Psoas muscle (tissue), 8 donors: ENCODE data around the gene MAB21L3. TPM values are rescaled to one million over a fixed set of nuclear protein-coding genes. Genes with fewer than 3 reads are reported as not detected.

Experiments
- ATAC-seq, 4 donors: fragments of 200-7000 bp; cut with Tn5 transposase; one replicate each; pipeline ENCODE4 v1.9.1; 2020; ENCODE audit warnings: moderate library complexity in 3 of 4, mild to moderate bottlenecking in 2 of 4
- DNase-seq, 2 donors: peaks; one replicate each; pipeline ENCODE4 v3.0.0-alpha.2; 2020
- H3K27ac ChIP-seq: fragments of 200-600 bp; one replicate; pipeline ENCODE4 v1.8.0; 2022
- H3K27me3 ChIP-seq, 3 donors: fragments of 200-600 bp in 1 of 3; one replicate each; pipeline versions ENCODE4 v1.6.1 to v1.8.0; 2013 to 2022; ENCODE audit warnings: low read length in 2 of 3, mild to moderate bottlenecking in 2 of 3, moderate library complexity in 1 of 3; ENCODE audit not compliant: insufficient read depth in 3 of 3
- H3K36me3 ChIP-seq, 2 donors: fragments of 200-600 bp in 1 of 2; one replicate each; pipeline versions ENCODE4 v1.6.1 to v1.8.0; 2013 to 2022; ENCODE audit warnings: low read depth in 1 of 2, mild to moderate bottlenecking in 1 of 2, moderate library complexity in 1 of 2; ENCODE audit not compliant: insufficient read depth in 1 of 2
- H3K4me1 ChIP-seq: fragments of 200-600 bp; one replicate; pipeline ENCODE4 v1.8.0; 2022
- H3K4me3 ChIP-seq: fragments of 200-600 bp; one replicate; pipeline ENCODE4 v1.8.0; 2022; ENCODE audit warnings: mild to moderate bottlenecking
- H3K9me3 ChIP-seq: fragments of 200-600 bp; one replicate; pipeline ENCODE4 v1.8.0; 2022
- CTCF ChIP-seq: fragments of 200-600 bp; IDR thresholded peaks from one replicate; pipeline ENCODE4 v1.8.0; 2022; ENCODE audit warnings: antibody characterized with exemption
- WGBS, 3 donors: extraction: QIAGEN DNeasy Blood & Tissue Kit; methylation state at CpG; one replicate each; pipeline versions ENCODE4 v1.1.6 to v1.1.7; 2013; 5-methylcytosine and 5-hydroxymethylcytosine counted together
- intact Hi-C, 2 donors: fragments of 100-400 bp; cut with DNase I; formaldehyde crosslinking; loops; one replicate each; pipeline versions ENCODE4 v1.11.0 to v1.14.2; 2022
- polyA plus RNA-seq, 3 donors: library from polyadenylated mRNA; stranded (reverse); fragments of 200-250 nt; gene quantifications; one replicate each; pipeline ENCODE4 v1.2.3, GENCODE V29; 2013
- total RNA-seq, 4 donors: library from RNA; stranded (reverse); fragmentation: NEBNext Ultra II Directional in 2 of 4; extraction: Animal tissue kit (Norgen Biotek cat#: 25700) in 2 of 4; gene quantifications; one replicate each; pipeline versions ENCODE4 v1.2.1 to v1.2.4, GENCODE V29; 2021 to 2023
- donor health status: healthy with polysubstance abuse.
- donor health status: DM: no; HTN: no; CAD: no; lungs with moderate emphysema.
- donor health status: Bipolar disorder and iron deficiency.
- donor health status: healthy.
- donor health status: DM: yes; HTN: yes; CAD: no.
- donor health status: DM: no; HTN: no; CAD: no.
- donor health status: DM: no; HTN: no; CAD: no.
- donor health status: DM: yes; HTN: yes; CAD: no.

The MAB21L3 gene
- total and polyA plus RNA-seq, 7 donors, result 0.04 TPM; not detected in 6

- 74 to 81% (median 78%) methylated on average over 2 of the region's 2 CpGs for WGBS, 3 donors
- H3K9me3 ChIP-seq, result no peaks in the 10 kb centered on the region
- intact Hi-C loops, result no loop called here
- no peak overlapping the region for H3K4me3 ChIP-seq
- H3K4me1 ChIP-seq, result no peaks in the 10 kb centered on the region
- DNase-seq (no peak), ATAC-seq (no peak)
- no peak for TF ChIP-seq CTCF
- H3K27me3 ChIP-seq, result no peaks in the 10 kb centered on the region
- H3K27ac ChIP-seq, result no peak overlapping the region
- no peaks in the 10 kb centered on the region for H3K36me3 ChIP-seq
These were observed 50.2 kb downstream of the MAB21L3 start for GRCh38 chr1:116161390-116161789.

DNA sequence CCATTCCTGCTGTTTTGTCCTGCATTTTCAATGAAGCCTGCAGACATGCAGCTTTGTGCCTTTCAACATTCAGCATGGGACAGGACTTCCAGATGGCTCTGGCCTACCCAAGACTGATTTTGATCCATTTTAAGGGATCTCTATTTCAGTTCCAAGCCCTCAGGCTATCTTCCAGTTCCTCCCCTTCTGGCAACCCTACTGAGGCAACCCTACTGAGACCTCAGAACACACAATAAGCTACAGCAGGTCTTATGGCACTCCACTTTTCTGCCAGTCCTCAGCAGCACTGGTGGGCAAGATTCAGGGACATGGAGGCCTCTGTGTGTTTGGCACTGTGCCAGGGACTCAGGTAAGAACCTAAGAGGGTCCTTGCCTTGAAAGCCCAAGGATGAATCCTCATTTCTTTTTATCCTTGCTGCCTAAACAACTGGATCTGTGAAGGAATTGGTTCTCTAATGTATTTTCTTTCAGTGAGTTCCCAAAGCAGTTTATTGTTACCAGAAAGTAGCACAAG is 50.7 kb downstream of the MAB21L3 start:
- TF ChIP-seq CTCF, result no peak
- H3K27me3 ChIP-seq, result no peaks in the 10 kb centered on the region
- H3K27ac ChIP-seq, result no peak overlapping the region
- DNase-seq (no peak), ATAC-seq (no peak)
- no peaks in the 10 kb centered on the region for H3K36me3 ChIP-seq
- H3K4me3 ChIP-seq, result no peak overlapping the region
- no peaks in the 10 kb centered on the region for H3K9me3 ChIP-seq
- intact Hi-C loops, result no loop called here
- no peaks in the 10 kb centered on the region for H3K4me1 ChIP-seq

- Histone ChIP-seq H3K4me1 (no peaks in the 10 kb centered on the region), H3K27me3 (peaks cover 0 to 4% (median 0%) of the 10 kb centered on the region in 3 donors), H3K27ac (no peak overlapping the region), H3K4me3 (no peak overlapping the region), H3K9me3 (no peaks in the 10 kb centered on the region), H3K36me3 (no peaks in the 10 kb centered on the region)
- TF ChIP-seq CTCF, result no peak
- intact Hi-C loops, result no loop called here
- ATAC-seq (no peak), DNase-seq (no peak)
These were observed 52.3 kb downstream of the MAB21L3 start for GRCh38 chr1:116163533-116163932.

- WGBS, 3 donors, result 28 to 47% (median 38%) methylated on average over 2 of the region's 2 CpGs
- Histone ChIP-seq H3K36me3 (no peaks in the 10 kb centered on the region), H3K4me3 (no peak overlapping the region), H3K27ac (no peak overlapping the region), H3K27me3 (peaks cover 0 to 7% (median 0%) of the 10 kb centered on the region in 3 donors), H3K9me3 (no peaks in the 10 kb centered on the region), H3K4me1 (no peaks in the 10 kb centered on the region)
- intact Hi-C loops, result no loop called here
- no peak for TF ChIP-seq CTCF
- no peak for DNase-seq
- no peak for ATAC-seq
These were observed 53.0 kb downstream of the MAB21L3 start for GRCh38 chr1:116164150-116164549.

DNA sequence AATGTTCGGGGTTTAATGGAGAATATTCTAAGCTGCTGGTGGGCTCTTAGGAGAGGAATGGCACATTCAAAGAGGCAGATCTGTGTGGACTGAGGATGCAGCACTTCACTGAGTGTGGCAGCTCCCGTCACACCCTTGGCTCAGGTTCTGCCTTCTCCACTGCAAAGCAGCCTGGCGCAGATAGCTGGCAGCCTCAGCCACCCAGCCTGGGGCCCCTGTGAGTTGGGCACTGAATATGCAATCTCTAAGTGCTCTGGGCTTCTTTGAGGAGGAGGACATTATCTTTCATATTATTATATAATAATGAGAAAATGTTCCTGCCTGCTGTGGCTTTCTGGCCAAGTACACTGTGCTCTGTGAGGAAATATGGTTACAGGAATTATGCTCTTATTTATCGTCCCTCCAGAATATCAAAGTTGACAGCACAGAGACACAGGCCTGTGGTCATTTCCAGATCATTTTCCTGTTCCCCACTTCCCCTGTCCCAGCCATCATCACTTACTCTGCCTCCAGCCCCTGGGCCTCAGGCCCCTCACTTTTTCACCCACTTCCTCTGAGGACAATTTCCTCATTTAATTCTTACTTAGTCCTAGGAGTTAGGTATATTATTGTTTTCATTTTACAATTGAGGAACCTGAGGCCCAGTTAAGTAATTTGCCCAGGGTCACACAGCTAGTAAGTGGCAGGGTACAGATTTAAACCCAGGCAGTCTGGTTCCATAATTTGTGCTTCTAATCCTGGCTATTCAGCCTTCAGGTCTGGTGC is 53.6 kb downstream of the MAB21L3 start:
- no peaks in the 10 kb centered on the region for H3K36me3 ChIP-seq
- no peak overlapping the region for H3K4me3 ChIP-seq
- H3K4me1 ChIP-seq, result no peaks in the 10 kb centered on the region
- peaks cover 0 to 7% (median 0%) of the 10 kb centered on the region in 3 donors for H3K27me3 ChIP-seq
- intact Hi-C loops, result loop anchor here in 1 of 2 donors (5.0 kb wide), 1 partner anchor 203 kb away; no protein-coding TSS in a partner anchor
- ATAC-seq (no peak), DNase-seq (peak in 1 of 2 donors; percentile 28)
- 43 to 49% (median 44%) methylated on average over 4 of the region's 4 CpGs for WGBS, 3 donors
- no peak overlapping the region for H3K27ac ChIP-seq
- no peak for TF ChIP-seq CTCF
- no peaks in the 10 kb centered on the region for H3K9me3 ChIP-seq
